Liver (tissue), 9 donors: ENCODE results near the gene FTO. TPM values are rescaled to one million over a fixed set of nuclear protein-coding genes. Genes with fewer than 3 reads are reported as not detected.

Experiments used
- DNase-seq: peaks from one replicate; pipeline ENCODE4 v3.0.0-alpha.2; 2017; ENCODE audit warnings: low spot score
- H3K27ac ChIP-seq, 2 donors: one replicate each; pipeline ENCODE4 v1.7.0; 2013; ENCODE audit warnings: inconsistent platforms in 2 of 2, low read length in 2 of 2, control low read depth in 1 of 2, low read depth in 1 of 2, mild to moderate bottlenecking in 1 of 2
- H3K27me3 ChIP-seq, 4 donors: one replicate each; pipeline versions ENCODE4 v1.6.1 to v1.7.0; 2013; ENCODE audit warnings: low read length in 3 of 4, inconsistent platforms in 1 of 4, mild to moderate bottlenecking in 1 of 4, moderate library complexity in 1 of 4; ENCODE audit not compliant: control insufficient read depth in 4 of 4, insufficient read depth in 4 of 4
- H3K36me3 ChIP-seq, 4 donors: one replicate each; pipeline versions ENCODE4 v1.6.1 to v1.7.0; 2013; ENCODE audit warnings: low read length in 3 of 4, mild to moderate bottlenecking in 3 of 4, low read depth in 1 of 4, moderate library complexity in 1 of 4; ENCODE audit not compliant: control insufficient read depth in 4 of 4, insufficient read depth in 3 of 4
- H3K4me1 ChIP-seq, 4 donors: one replicate each; pipeline versions ENCODE4 v1.6.1 to v1.7.0; 2013; ENCODE audit warnings: low read length in 3 of 4, mild to moderate bottlenecking in 3 of 4, moderate library complexity in 1 of 4; ENCODE audit not compliant: control insufficient read depth in 4 of 4, insufficient read depth in 4 of 4
- H3K4me3 ChIP-seq, 3 donors: one replicate each; pipeline versions ENCODE4 v1.6.1 to v1.7.0; 2013; ENCODE audit warnings: low read length in 3 of 3, control low read depth in 1 of 3, low read depth in 1 of 3, mild to moderate bottlenecking in 1 of 3
- H3K9ac ChIP-seq, 2 donors: one replicate each; pipeline ENCODE4 v1.7.0; 2013; ENCODE audit warnings: low read length in 2 of 2, mild to moderate bottlenecking in 2 of 2, moderate library complexity in 2 of 2, control low read depth in 1 of 2, low read depth in 1 of 2
- H3K9me3 ChIP-seq, 4 donors: one replicate each; pipeline versions ENCODE4 v1.6.1 to v1.7.0; 2013; ENCODE audit warnings: low read length in 3 of 4; ENCODE audit not compliant: control insufficient read depth in 4 of 4
- ATF3 ChIP-seq: IDR thresholded peaks from 2 replicates; pipeline ENCODE4 v1.6.1; 2016; ENCODE audit warnings: antibody characterized with exemption
- CTCF ChIP-seq: fragments of 150-350 bp; IDR thresholded peaks from 2 replicates; pipeline ENCODE4 v1.5.1; 2017; ENCODE audit warnings: improper control_type of control experiment, low read depth, low read length; ENCODE audit not compliant: missing input control
- FOXA1 ChIP-seq: IDR thresholded peaks from 2 replicates; pipeline ENCODE4 v1.6.1; 2016; ENCODE audit warnings: antibody characterized with exemption
- GABPA ChIP-seq, 2 donors: IDR thresholded peaks in 1 of 2; conservative IDR thresholded peaks in 1 of 2; 2 replicates each; pipeline ENCODE4 v1.6.1; 2016; ENCODE audit warnings: antibody characterized with exemption in 2 of 2, mild to moderate bottlenecking in 1 of 2, moderate library complexity in 1 of 2
- HNF4A ChIP-seq, 2 donors: conservative IDR thresholded peaks; 2 replicates each; pipeline ENCODE4 v1.6.1; 2016; ENCODE audit warnings: antibody characterized with exemption in 2 of 2, mild to moderate bottlenecking in 2 of 2
- HNF4G ChIP-seq: IDR thresholded peaks from 2 replicates; pipeline ENCODE4 v1.6.1; 2016; ENCODE audit warnings: antibody characterized with exemption
- JUND ChIP-seq, 2 donors: IDR thresholded peaks; 2 replicates each; pipeline ENCODE4 v1.6.1; 2016; ENCODE audit warnings: antibody characterized with exemption in 2 of 2
- NR2F2 ChIP-seq: IDR thresholded peaks from 2 replicates; pipeline ENCODE4 v1.6.1; 2016; ENCODE audit warnings: antibody characterized with exemption
- REST ChIP-seq: IDR thresholded peaks from 2 replicates; pipeline ENCODE4 v1.6.1; 2016; ENCODE audit warnings: antibody characterized with exemption, mild to moderate bottlenecking
- RXRA ChIP-seq, 2 donors: IDR thresholded peaks; 2 replicates each; pipeline ENCODE4 v1.6.1; 2017 to 2018; ENCODE audit warnings: antibody characterized with exemption in 2 of 2, mild to moderate bottlenecking in 1 of 2
- SP1 ChIP-seq: IDR thresholded peaks from 2 replicates; pipeline ENCODE4 v1.6.1; 2018; ENCODE audit warnings: antibody characterized with exemption, mild to moderate bottlenecking
- TAF1 ChIP-seq: conservative IDR thresholded peaks from 2 replicates; pipeline ENCODE4 v1.6.1; 2016; ENCODE audit warnings: antibody characterized with exemption, mild to moderate bottlenecking
- YY1 ChIP-seq: IDR thresholded peaks from 2 replicates; pipeline ENCODE4 v1.6.1; 2016; ENCODE audit warnings: antibody characterized with exemption, mild to moderate bottlenecking
- ZBTB33 ChIP-seq: IDR thresholded peaks from 2 replicates; pipeline ENCODE4 v1.6.1; 2016; ENCODE audit warnings: antibody characterized with exemption
- WGBS: extraction: QIAGEN DNeasy Blood & Tissue Kit; methylation state at CpG from one replicate; pipeline ENCODE4 v1.1.7; 2013; 5-methylcytosine and 5-hydroxymethylcytosine counted together
- polyA plus RNA-seq, 2 donors: library from polyadenylated mRNA; stranded (reverse) in 1 of 2; unstranded in 1 of 2; fragments of 200-250 nt in 1 of 2; fragments of >200 nt in 1 of 2; fragmentation: Nextera tagmentation in 1 of 2; extraction: Ambion mirVana in 1 of 2; gene quantifications; one replicate each; pipeline versions ENCODE4 v1.2.1 to v1.2.3, GENCODE V29; 2013 to 2015
- total RNA-seq, 2 donors: library from RNA; depleted of rRNA; stranded (reverse); fragments of >200 nt; gene quantifications; one replicate each; pipeline ENCODE4 v1.2.3, GENCODE V29; 2014
- donor health status: healthy.
- donor health status: healthy.
- donor health status: healthy.
- donor health status: healthy.
- donor health status: healthy.

Gene FTO
- total and polyA plus RNA-seq, 4 donors, result 12.0 to 54.2 (median 24.6) TPM

GRCh38 chr16:53737552-53737951 lies 33.6 kb downstream of the FTO start:
- Histone ChIP-seq H3K36me3 (no peaks in the 10 kb centered on the region), H3K4me3 (no peak overlapping the region), H3K4me1 (peaks cover 2 to 3% (median 3%) of the 10 kb centered on the region in 4 donors), H3K9me3 (no peaks in the 10 kb centered on the region), H3K9ac (no peak overlapping the region), H3K27ac (no peak overlapping the region), H3K27me3 (no peaks in the 10 kb centered on the region)
- TF ChIP-seq JUND (IDR thresholded peaks at IDR 0.05) (no peak), HNF4A (conservative IDR thresholded peaks at IDR 0.05) (no peak), NR2F2 (no peak), ATF3 (no peak), ZBTB33 (no peak), CTCF (no peak), GABPA (IDR thresholded peaks at IDR 0.05 in 1 of 2, conservative IDR thresholded peaks at IDR 0.05 in 1 of 2) (no peak), REST (no peak), TAF1 (no peak), HNF4G (no peak), FOXA1 (no peak), YY1 (no peak)
- 96% methylated on average over 5 of the region's 5 CpGs for WGBS
- DNase-seq, result no peak

- Histone ChIP-seq H3K27me3 (no peaks in the 10 kb centered on the region), H3K4me3 (no peak overlapping the region)
- DNase-seq, result no peak
Observed at GRCh38 chr16:53740476-53740875, 36.5 kb downstream of the FTO start.

More at GRCh38 chr16:53740476-53740875, 36.5 kb downstream of the FTO start:
- no peaks in the 10 kb centered on the region for H3K9me3 ChIP-seq
- TF ChIP-seq TAF1 (no peak), JUND (IDR thresholded peaks at IDR 0.05) (no peak), ATF3 (no peak), RXRA (IDR thresholded peaks at IDR 0.05) (no peak), SP1 (no peak), GABPA (IDR thresholded peaks at IDR 0.05 in 1 of 2, conservative IDR thresholded peaks at IDR 0.05 in 1 of 2) (no peak), CTCF (no peak), HNF4A (conservative IDR thresholded peaks at IDR 0.05) (no peak)
- H3K27ac ChIP-seq, result no peak overlapping the region
- no peak overlapping the region for H3K9ac ChIP-seq
- no peaks in the 10 kb centered on the region for H3K4me1 ChIP-seq
- no peaks in the 10 kb centered on the region for H3K36me3 ChIP-seq
